CD4-positive, alpha-beta T cell (primary cell): ENCODE data around the gene OIT3. TPM values are rescaled to one million over a fixed set of nuclear protein-coding genes. Genes with fewer than 3 reads are reported as not detected.

Experiments used
- ATAC-seq: fragments of 200-7000 bp; cut with Tn5 transposase; one replicate; pipeline ENCODE4 v1.10.0; 2022; ENCODE audit warnings: mild to moderate bottlenecking; ENCODE audit not compliant: poor library complexity
- CTCF ChIA-PET: fragments of 350-600 bp; sonication (Branson Sonifier 250); formaldehyde crosslinking; loops from one replicate; lab custom pipeline; 2021; ENCODE audit warnings: antibody characterized with exemption, inconsistent platforms; lab: Charles Lee
- POLR2A ChIA-PET: fragments of 350-600 bp; sonication (Branson Sonifier 250); formaldehyde crosslinking; loops from one replicate; lab custom pipeline; 2021; ENCODE audit warnings: antibody characterized with exemption, inconsistent platforms; lab: Charles Lee
- DNase-seq, 14 experiments: peaks; one replicate each; pipeline ENCODE4 v3.0.0-alpha.2; 2013 to 2020; ENCODE audit warnings: mixed read lengths in 2 of 14
- H3K27ac ChIP-seq, 2 donors: one replicate each; pipeline versions ENCODE4 v1.5.1 to v1.7.0; 2013; ENCODE audit warnings: low read length in 2 of 2, low read depth in 1 of 2, mild to moderate bottlenecking in 1 of 2
- H3K27me3 ChIP-seq, 2 experiments: 1 replicate in 1 of 2; 2 replicates in 1 of 2; pipeline versions ENCODE4 v1.6.1 to v1.7.0; 2013; ENCODE audit warnings: low read length in 2 of 2, control low read depth in 1 of 2, mild to moderate bottlenecking in 1 of 2, moderate library complexity in 1 of 2; ENCODE audit not compliant: insufficient read depth in 2 of 2, control insufficient read depth in 1 of 2
- H3K36me3 ChIP-seq: one replicate; pipeline ENCODE4 v1.6.1; 2013; ENCODE audit warnings: low read length, control low read depth; ENCODE audit not compliant: insufficient read depth
- H3K4me1 ChIP-seq: one replicate; pipeline ENCODE4 v1.6.1; 2013; ENCODE audit warnings: low read length, control low read depth; ENCODE audit not compliant: insufficient read depth
- H3K4me3 ChIP-seq: one replicate; pipeline ENCODE4 v1.5.1; 2013; ENCODE audit warnings: mild to moderate bottlenecking, low read length, moderate library complexity
- H3K9me3 ChIP-seq, 2 experiments: 1 replicate in 1 of 2; 2 replicates in 1 of 2; pipeline versions ENCODE4 v1.6.1 to v1.7.0; 2013; ENCODE audit warnings: low read length in 2 of 2, mild to moderate bottlenecking in 2 of 2, control low read depth in 1 of 2, moderate library complexity in 1 of 2; ENCODE audit not compliant: control insufficient read depth in 1 of 2, insufficient read depth in 1 of 2
- H3K27ac Mint-ChIP-seq: one replicate; pipeline ENCODE4 v1.8.0; 2020; ENCODE audit warnings: mixed read lengths
- H3K27me3 Mint-ChIP-seq: one replicate; pipeline ENCODE4 v1.8.0; 2021; ENCODE audit warnings: mixed read lengths
- H3K36me3 Mint-ChIP-seq: one replicate; pipeline ENCODE4 v1.8.0; 2021; ENCODE audit warnings: low read depth, mixed read lengths
- H3K4me1 Mint-ChIP-seq: one replicate; pipeline ENCODE4 v1.8.0; 2021; ENCODE audit warnings: low read depth, mixed read lengths
- H3K4me3 Mint-ChIP-seq: one replicate; pipeline ENCODE4 v1.8.0; 2020; ENCODE audit warnings: mild to moderate bottlenecking, mixed read lengths
- H3K9me3 Mint-ChIP-seq: one replicate; pipeline ENCODE4 v1.8.0; 2020; ENCODE audit warnings: mixed read lengths
- CTCF ChIP-seq: fragments of 200-600 bp; IDR thresholded peaks from one replicate; pipeline ENCODE4 v1.8.0; 2022; ENCODE audit warnings: antibody characterized with exemption, mild to moderate bottlenecking
- intact Hi-C, 2 experiments: fragments of 100-400 bp; cut with DNase I in 1 of 2; cut with micrococcal nuclease in 1 of 2; formaldehyde crosslinking; loops; one replicate each; pipeline versions ENCODE4 v1.15.1 to v1.9.0; 2023 to 2025; cut with DNase I, micrococcal nuclease
- total RNA-seq, 174 experiments: library from RNA in 2 of 174; stranded (reverse) in 2 of 174; gene quantifications; one replicate each; pipeline ENCODE4 v1.2.3 and lab custom pipeline; 2021 to 2026

The OIT3 gene
- total RNA-seq, 2 experiments from 2014 or later: not detected

GRCh38 chr10:72855129-72855528 lies 38.4 kb upstream of the OIT3 start:
- Histone ChIP-seq H3K27ac (no peak overlapping the region), H3K4me3 (no peak overlapping the region), H3K4me1 (no peaks in the 10 kb centered on the region), H3K36me3 (no peaks in the 10 kb centered on the region), H3K9me3 (no peaks in the 10 kb centered on the region), H3K27me3 (no peaks in the 10 kb centered on the region)
- Mint-ChIP-seq H3K4me3 (no peak overlapping the region), H3K36me3 (no peaks in the 10 kb centered on the region), H3K9me3 (no peaks in the 10 kb centered on the region), H3K27ac (no peak overlapping the region), H3K27me3 (no peaks in the 10 kb centered on the region), H3K4me1 (no peaks in the 10 kb centered on the region)
- intact Hi-C loops: no loop called here
- CTCF ChIA-PET: no interaction called here
- POLR2A ChIA-PET: no interaction called here
- ATAC-seq (no peak), DNase-seq (no peak)
- TF ChIP-seq CTCF: no peak

GRCh38 chr10:72855790-72856189 lies 37.7 kb upstream of the OIT3 start:
- H3K27ac ChIP-seq: no peak overlapping the region
- H3K9me3 ChIP-seq: no peaks in the 10 kb centered on the region
- ChIA-PET CTCF (no interaction called here), POLR2A (no interaction called here)
- intact Hi-C loops: no loop called here
- no peak for DNase-seq
- H3K36me3 ChIP-seq: peaks cover 1% of the 10 kb centered on the region
- Mint-ChIP-seq H3K9me3 (no peaks in the 10 kb centered on the region), H3K36me3 (peaks cover 6% of the 10 kb centered on the region), H3K27me3 (no peaks in the 10 kb centered on the region), H3K4me1 (no peaks in the 10 kb centered on the region), H3K4me3 (no peak overlapping the region), H3K27ac (no peak overlapping the region)
- no peaks in the 10 kb centered on the region for H3K4me1 ChIP-seq
- H3K4me3 ChIP-seq: no peak overlapping the region
- no peak for TF ChIP-seq CTCF
- no peaks in the 10 kb centered on the region for H3K27me3 ChIP-seq
- no peak for ATAC-seq

GRCh38 chr10:72858067-72858466 lies 35.5 kb upstream of the OIT3 start:
- no peaks in the 10 kb centered on the region for H3K4me1 ChIP-seq
- no peak overlapping the region for H3K27ac ChIP-seq
- H3K36me3 Mint-ChIP-seq: peaks cover 18% of the 10 kb centered on the region
- ATAC-seq (no peak), DNase-seq (no peak)
- H3K27me3 Mint-ChIP-seq: no peaks in the 10 kb centered on the region
- H3K9me3 ChIP-seq: no peaks in the 10 kb centered on the region
- H3K4me3 ChIP-seq: no peak overlapping the region
- H3K27me3 ChIP-seq: no peaks in the 10 kb centered on the region
- TF ChIP-seq CTCF: no peak
- no peak overlapping the region for H3K4me3 Mint-ChIP-seq
- no peaks in the 10 kb centered on the region for H3K4me1 Mint-ChIP-seq
- ChIA-PET CTCF (no interaction called here), POLR2A (interaction anchor here (1.0 kb wide), 1 partner anchor 12 kb away, joined by 3 read pairs; no protein-coding TSS in a partner anchor)
- no peaks in the 10 kb centered on the region for H3K9me3 Mint-ChIP-seq
- intact Hi-C loops: no loop called here
- peaks cover 3% of the 10 kb centered on the region for H3K36me3 ChIP-seq
- H3K27ac Mint-ChIP-seq: no peak overlapping the region
